AG04449 (cell line): ENCODE data around the gene DCST2.

Experiments
- CTCF ChIA-PET: fragments of 350-600 bp; formaldehyde crosslinking; extraction: SDS; loops from one replicate; lab custom pipeline; 2021; ENCODE audit warnings: antibody characterized with exemption; lab: Yijun Ruan, JAX
- POLR2A ChIA-PET: fragments of 400-600, 350-600 bp; formaldehyde crosslinking; extraction: SDS; loops from one replicate; lab custom pipeline; 2020; ENCODE audit warnings: antibody characterized with exemption, inconsistent platforms; lab: Yijun Ruan, JAX
- DNase-seq: peaks from one replicate; pipeline ENCODE4 v3.0.0-alpha.2; 2010; ENCODE audit warnings: low read depth, low spot score
- H3K4me3 ChIP-seq: 2 replicates; pipeline ENCODE4 v1.5.1; 2011; ENCODE audit warnings: low read depth, mild to moderate bottlenecking, control low read depth, low read length
- CTCF ChIP-seq: IDR thresholded peaks from one replicate; pipeline ENCODE4 v1.5.1; 2011; ENCODE audit warnings: mild to moderate bottlenecking, moderate library complexity, low read length, control low read depth, inconsistent platforms; ENCODE audit not compliant: insufficient read depth; ENCODE audit errors: missing control alignments

Gene DCST2

GRCh38 chr1:155006601-155007101 lies 26.9 kb downstream of the DCST2 start:
- ChIA-PET POLR2A (no interaction called here), CTCF (interaction anchor here (1.0 to 17.2 kb wide), 3 partner anchors 12 to 53 kb away, joined by 4 to 244 read pairs (median 4); partner anchors contain the start of gene PYGO2)
- H3K4me3 ChIP-seq: no peak overlapping the region
- DNase-seq: no peak
- no peak for TF ChIP-seq CTCF

- POLR2A ChIA-PET: no interaction called here
Observed at GRCh38 chr1:155005076-155006011, 28.2 kb downstream of the DCST2 start.

GRCh38 chr1:155004352-155005075 lies 29.1 kb downstream of the DCST2 start:
- H3K4me3 ChIP-seq: peak overlapping the region; percentile 93
- POLR2A ChIA-PET: interaction anchor here (1.6 kb wide), 1 partner anchor 34 kb away, joined by 8 read pairs; the partner anchor contains the start of gene SHC1
- no peak for DNase-seq
- TF ChIP-seq CTCF: no peak
- CTCF ChIA-PET: interaction anchor here (0.7 to 17.2 kb wide), 6 partner anchors 9 to 169 kb away, joined by 3 to 244 read pairs (median 3); partner anchors contain the start of genes KRTCAP2 and PBXIP1

More at GRCh38 chr1:155005076-155006011, 28.2 kb downstream of the DCST2 start:
- DNase-seq: no peak
- no peak for TF ChIP-seq CTCF
- no peak overlapping the region for H3K4me3 ChIP-seq
- CTCF ChIA-PET: interaction anchor here (1.1 to 17.2 kb wide), 5 partner anchors 10 to 168 kb away, joined by 3 to 244 read pairs (median 4); partner anchors contain the start of genes KRTCAP2, PBXIP1 and PYGO2

GRCh38 chr1:155003766-155004351 lies 29.7 kb downstream of the DCST2 start:
- no peak for DNase-seq
- peak overlapping the region; percentile 93 for H3K4me3 ChIP-seq
- no peak for TF ChIP-seq CTCF
- POLR2A ChIA-PET: interaction anchor here (0.7 to 1.6 kb wide), 2 partner anchors 29 to 34 kb away, joined by 3 to 8 read pairs; partner anchors contain the start of gene SHC1
- CTCF ChIA-PET: interaction anchor here (0.7 to 17.2 kb wide), 7 partner anchors 8 to 169 kb away, joined by 3 to 244 read pairs (median 3); partner anchors contain the start of genes KRTCAP2 and PBXIP1

GRCh38 chr1:155003227-155003765 lies 30.3 kb downstream of the DCST2 start:
- H3K4me3 ChIP-seq: peak overlapping the region; percentile 93
- ChIA-PET POLR2A (interaction anchor here (0.6 to 1.6 kb wide), 4 partner anchors 10 to 247 kb away, joined by 3 to 8 read pairs (median 4); partner anchors contain the start of genes LENEP and SHC1), CTCF (interaction anchor here (1.2 to 17.2 kb wide), 5 partner anchors 15 to 170 kb away, joined by 3 to 244 read pairs (median 5); partner anchors contain the start of genes KRTCAP2 and PYGO2)
- TF ChIP-seq CTCF: no peak
- no peak for DNase-seq
